NCI-H2081 treated with DMSO at 0.1 percent for 48 hours (cell line): ENCODE data around the gene MMP2.
A peak's percentile ranks its signal among the peaks of the same experiment; 100 is the strongest.

Experiments used
- DNase-seq: peaks from one replicate; lab custom pipeline; 2025; lab: John Stamatoyannopoulos, UW

The MMP2 gene

DNA sequence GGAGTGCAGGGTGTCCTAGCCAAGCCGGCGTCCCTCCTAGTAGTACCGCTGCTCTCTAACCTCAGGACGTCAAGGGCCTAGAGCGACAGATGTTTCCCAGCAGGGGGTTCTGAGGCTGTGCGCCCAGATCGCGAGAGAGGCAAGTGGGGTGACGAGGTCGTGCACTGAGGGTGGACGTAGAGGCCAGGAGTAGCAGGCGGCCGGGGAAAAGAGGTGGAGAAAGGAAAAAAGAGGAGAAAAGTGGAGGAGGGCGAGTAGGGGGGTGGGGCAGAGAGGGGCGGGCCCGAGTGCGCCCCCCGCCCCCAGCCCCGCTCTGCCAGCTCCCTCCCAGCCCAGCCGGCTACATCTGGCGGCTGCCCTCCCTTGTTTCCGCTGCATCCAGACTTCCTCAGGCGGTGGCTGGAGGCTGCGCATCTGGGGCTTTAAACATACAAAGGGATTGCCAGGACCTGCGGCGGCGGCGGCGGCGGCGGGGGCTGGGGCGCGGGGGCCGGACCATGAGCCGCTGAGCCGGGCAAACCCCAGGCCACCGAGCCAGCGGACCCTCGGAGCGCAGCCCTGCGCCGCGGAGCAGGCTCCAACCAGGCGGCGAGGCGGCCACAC lies at the start of gene MMP2:
Gene MMP2 (plus strand): TSS at position 372 of the 603 bp plus-strand sequence. CDS start 282 bp downstream, outside the sequence.
- DNase-seq: no peak

DNA sequence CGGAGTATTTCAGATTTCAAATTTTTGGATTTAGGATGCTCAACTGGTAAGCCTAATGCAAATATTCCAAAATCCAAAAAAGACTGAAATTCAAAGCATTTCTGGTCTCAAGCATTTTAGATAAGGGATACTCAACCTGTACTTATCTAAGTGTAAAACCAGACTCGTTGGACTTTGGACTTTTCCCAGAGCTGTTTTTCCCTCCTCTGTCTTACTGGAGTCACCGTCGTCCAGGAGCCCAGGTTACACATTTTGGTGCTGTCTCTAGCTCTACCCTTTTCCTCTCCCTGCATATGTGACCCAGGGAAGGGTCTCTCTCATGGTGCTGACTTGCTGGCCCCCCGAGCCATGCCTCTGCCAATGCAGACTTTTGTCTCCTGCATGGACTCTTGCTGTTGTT lies 46.0 kb upstream of the MMP2 start:
- DNase-seq: no peak

DNA sequence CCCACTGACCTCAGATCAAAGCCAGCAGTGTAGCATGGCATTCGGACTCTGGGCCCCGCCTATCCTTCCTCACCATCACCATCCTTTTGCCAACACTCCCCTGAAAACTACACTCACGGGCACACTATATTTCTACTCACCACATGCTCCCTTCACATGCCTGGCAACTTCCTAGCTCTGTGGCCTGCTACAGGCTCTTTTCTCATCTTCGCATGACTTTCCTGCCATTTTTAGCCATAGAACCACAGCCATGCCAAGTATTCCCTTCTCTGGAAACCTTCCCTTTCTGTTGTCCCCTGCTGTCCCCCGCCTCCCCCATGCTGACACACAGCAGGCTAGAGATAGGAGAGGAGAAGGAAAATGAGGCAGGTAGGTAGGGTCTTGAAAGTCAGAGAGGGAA lies 45.5 kb upstream of the MMP2 start:
- no peak for DNase-seq

DNA sequence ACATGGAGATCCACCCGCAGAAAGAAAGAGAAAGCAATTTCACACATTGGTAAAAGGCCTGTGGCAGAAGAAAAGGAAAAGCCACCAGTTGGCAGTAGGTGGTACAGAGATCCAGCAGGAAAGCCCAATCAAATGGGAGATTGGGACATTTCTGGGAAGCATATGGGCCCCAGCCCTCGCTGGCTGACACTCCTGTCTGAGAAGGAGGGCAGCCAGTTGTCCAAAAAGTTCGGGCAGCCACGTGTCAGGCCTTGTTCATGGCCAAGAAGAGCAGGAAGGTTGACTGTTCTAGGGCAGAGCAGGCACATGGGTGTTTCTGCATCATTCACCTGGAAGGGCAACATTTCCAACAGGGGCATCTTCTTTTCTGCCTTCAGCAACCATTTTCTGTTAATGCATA lies 45.0 kb upstream of the MMP2 start:
- DNase-seq: no peak

DNA sequence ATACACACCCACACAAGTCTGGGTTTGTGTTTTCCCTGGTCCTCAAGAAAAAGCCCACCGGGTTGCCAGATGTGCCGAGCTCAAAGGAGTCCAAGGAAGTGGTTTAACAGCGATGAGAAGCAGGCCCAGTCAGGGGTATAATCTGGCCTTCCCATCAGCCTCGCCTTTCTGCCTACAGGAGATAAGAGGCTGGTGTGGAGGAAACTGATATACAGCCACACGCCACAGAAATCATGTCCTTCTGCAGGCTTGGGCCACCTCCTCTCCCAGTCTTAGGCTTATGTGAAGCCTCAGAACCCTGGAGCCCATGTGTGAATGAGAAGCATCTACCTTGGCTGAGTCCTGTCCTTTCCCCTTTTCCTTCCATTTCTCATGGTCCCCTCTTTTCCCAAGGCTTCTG lies 43.6 kb upstream of the MMP2 start:
- DNase-seq: no peak

DNA sequence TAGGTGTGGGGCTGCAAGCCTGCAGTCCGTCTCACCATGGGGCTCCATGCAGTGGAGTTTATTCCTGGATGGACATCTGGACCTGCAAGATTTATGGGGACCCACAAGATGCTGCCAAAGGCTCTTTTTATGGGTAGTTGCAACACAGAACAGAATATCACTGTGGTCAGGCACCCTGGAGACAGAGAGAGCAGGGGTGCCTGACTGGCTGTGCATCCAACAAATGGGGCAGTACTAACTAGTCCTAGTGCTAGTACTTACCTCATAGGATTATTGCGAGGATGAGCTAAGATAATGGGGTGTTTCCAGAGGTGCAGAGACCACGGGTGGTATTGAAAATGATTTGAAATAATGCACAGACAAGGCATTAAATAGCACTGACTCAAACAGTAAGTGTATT lies 42.4 kb upstream of the MMP2 start:
- DNase-seq: no peak

DNA sequence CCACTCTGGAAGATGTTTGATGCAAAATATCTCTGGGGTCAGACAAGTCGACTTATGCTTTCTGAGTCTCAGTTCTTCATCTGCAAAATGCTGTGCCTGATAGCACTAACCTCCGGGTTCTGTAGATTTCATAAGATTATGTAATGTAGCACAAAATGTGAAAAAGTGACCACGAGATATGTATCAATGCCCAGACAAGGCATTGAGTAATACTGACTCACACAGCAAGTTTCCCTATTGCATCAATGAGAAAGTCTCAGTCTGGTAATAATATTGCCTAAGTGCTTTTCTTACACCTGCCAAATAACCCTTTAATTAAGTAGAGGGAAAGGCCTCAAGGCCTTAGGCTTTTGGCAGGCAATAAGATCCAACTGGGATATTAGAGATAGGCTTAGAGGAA lies 41.4 kb upstream of the MMP2 start:
- DNase-seq: no peak

DNA sequence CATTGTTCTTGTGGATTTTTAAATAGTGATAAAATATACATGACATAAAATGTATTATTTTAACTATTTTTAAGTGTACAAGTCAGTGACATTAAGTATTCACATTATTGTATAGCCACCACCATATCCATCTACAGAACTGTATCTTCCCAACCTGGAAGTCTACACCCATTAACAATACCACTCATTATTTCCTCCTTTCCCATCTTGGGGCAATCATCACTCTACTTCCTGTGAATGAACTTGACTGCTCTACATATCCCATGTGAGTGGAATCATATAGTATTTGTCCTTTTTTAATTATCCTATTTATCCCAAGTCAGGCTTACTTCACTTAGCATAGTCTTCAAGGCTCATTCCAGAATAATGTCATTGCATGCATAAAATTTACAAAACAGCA lies 40.7 kb upstream of the MMP2 start:
- DNase-seq: no peak

DNA sequence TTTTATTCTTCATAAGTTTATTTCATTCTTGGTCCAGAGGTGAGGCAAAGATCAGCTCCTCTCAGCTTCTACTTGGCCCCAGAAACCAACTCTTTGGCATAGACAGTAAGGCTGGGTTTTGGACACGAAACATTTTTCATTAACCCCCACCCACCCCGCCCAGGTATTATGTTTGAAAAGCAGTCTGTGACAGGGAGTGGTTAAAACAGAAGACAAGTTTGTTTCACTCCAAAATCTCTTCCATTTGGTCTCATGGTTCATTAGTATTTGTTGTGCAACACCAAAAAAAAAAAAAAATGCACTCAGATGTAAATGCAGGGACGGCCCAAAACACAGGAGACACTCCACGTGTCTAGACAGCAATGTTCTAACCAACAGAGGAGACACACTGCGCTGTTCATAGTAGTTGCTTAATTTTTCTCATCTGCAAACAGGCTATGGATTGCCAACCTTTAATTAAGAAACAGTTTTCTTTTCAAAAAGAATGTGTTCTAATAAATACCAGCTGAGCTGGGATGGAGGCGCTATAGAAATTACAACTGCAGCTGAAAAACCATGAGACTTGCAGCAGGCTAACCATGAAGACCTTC lies 39.8 kb upstream of the MMP2 start:
- no peak for DNase-seq

DNA sequence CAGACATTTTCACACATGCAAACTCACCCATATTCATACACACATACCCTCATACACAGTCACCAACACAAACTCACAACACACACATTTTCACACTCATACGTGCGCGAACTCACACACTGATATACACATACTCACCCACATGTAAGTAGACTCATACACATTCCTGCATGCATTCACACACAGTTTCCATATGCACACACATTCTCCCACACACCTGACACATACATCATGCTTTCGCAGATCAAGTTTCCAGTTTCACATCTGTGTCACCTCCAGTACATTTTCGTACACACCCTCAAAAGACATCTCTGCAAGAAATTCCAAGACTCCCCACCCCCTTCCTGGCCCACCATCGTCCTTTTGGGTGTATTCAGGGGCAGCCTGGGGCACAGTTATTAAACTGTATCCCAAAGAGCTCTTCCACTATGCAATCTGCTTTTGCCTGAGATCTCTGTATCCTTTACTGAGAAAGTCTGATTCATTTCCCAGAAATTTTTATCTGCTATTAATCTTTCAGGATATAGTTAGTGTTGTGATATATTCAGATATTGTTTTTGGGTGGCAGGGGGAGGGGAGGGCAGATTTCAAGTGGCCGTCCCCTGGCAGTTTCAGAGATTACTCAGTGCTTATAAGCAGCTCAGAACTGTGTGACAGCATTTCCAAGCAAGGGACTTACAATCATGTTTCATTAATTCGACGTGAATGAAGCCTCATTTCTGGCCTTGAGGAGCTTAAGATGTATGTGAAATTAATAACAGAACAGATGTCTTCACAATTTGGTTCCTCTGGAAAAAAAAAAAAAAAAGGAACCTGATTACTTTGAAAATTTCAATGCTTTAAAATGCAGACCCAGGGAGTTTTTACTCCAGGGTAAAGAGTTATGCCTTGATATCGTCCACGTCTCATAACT lies 35.3 kb upstream of the MMP2 start:
- DNase-seq: no peak

DNA sequence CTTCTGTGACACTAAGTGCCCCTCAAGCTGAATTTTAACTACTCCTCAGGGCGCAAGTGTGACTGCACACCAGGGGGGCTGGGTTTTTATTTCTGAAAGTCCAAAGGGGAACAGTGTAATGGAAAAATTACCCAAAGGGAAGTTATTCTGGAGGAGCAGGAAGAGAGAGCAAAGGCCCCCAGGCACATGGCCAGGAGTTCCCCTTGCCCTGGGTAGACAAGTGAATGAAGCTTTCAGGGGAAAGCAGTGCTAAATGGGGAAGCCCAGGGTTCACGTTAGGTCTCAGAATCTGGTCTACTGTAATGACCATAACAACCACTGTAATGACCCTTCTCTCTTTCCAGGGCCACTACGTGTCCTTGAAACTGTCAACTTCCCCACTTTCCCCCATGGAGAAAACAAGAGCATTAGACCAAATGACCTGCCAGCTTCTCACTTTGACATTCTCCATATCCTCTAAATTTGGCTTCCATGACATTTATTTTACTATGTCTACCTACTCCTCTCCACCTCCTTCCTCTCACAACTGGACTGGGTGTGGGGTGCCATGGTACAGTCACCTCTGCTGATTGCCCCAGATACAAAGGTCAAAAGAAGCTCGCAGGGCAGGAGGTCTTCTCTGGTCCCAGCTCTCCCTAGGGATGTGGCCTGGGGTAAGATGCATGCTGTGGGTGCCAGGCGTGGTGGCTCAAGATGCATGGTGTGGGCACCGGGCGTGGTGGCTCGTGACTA lies 34.1 kb upstream of the MMP2 start:
- no peak for DNase-seq

DNA sequence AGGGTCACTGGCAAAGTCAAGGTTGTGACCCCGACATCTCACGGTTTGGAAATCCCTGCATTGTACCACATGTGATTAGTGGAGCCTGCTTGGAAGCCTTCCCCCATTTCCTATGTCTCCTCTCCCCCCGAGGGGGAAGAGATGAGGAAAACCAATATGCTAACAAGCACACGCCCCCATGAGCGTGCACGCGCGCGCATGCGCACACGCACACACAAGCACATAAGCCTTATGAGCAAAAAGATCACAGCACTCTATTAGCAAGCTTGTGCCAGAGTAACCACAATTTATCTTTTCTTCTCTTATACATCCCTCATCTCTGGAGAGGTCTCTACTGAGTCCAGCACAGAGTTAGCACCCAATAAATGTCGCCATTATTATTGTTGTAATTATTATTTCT lies 31.8 kb upstream of the MMP2 start:
- no peak for DNase-seq

DNA sequence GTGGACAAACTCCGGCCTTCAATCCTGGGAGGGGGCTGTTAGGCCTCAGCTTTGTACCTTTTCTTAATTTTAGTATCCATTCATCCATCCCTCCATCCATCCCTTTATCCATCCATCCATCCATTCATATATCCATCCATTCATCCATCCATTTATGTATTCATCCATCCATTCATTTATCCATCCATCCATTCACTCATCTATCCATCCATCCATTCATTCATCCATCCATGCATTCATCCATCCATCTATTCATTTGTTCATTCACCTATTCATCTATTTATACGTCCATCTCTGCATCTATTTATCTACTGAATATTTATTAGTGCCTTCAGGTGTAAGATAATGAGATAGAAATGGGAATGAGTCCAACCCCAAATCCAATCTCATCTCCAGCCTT lies 26.0 kb upstream of the MMP2 start:
- DNase-seq: no peak

DNA sequence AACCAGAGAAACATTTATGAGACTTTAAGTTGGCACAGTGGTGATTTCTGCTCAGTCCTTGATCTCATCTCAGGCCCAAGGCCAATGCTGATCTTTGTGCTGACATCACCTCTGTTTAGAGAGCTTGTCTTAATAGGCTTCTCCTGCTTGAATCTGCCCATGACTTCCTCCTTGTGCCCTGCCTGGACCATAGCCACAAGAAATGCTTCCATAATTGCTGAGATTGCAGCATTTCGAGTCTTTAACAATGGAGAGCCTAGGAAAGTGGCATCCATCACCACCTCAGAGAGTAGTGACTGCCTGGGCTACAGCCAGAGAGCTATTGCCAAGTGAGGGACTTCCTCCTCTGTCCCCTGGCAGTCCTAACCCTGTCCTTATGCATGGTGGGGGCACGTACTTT lies 25.1 kb upstream of the MMP2 start:
- DNase-seq: no peak

DNA sequence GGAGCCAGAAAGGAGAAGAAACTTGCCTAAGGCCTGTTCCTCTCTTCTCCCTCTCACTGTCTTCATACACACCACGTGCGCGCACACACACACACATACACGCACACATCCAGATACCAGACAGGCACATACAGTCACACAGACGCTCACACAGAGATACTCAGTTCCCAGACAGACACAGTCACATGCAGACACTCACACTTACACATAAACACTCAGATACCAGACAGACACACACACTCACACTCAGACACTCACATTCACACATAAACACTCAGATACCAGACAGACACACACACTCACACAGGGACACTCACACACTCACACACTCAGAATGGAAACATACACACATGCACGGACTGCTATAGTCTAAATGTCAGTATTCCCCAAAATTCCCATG lies 24.1 kb upstream of the MMP2 start:
- DNase-seq: no peak

DNA sequence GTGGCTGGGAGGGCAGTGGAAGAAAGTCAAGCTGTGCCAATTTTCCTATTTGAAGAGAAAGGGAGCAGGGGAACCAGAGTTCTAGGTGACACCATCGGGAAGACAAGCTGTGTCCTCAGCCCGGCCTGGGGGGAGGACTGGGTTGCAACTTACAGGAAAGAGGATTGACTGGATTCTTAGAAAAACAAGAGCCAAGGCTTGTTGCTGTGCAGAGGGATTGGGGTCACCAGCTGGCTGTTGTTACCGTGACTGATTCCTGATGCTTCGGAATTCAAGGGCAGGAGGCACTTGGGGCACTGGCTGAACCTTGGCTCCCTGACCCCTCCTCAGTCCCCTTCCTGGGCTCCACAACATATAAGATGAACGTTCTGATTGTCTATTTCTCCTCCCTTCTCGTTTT lies 16.8 kb upstream of the MMP2 start:
- no peak for DNase-seq

DNA sequence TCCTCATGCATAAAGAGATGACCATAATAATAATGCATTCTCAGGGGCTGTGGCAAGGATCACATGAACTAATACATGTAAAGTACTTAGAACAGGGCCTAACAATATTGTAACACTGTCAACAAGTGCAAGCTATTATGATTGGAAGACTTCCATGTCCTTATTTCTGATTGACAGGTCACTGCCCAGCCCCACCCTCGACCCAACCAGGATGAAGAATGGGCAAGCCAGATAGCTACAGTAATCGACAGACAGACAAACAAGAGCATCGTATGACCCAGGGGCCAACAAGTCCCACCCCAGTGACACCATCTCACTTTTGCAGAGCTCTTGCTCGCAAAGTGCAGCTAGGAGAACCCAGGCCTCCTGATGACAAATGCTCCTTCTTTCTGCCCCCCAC lies 14.6 kb upstream of the MMP2 start:
- no peak for DNase-seq

DNA sequence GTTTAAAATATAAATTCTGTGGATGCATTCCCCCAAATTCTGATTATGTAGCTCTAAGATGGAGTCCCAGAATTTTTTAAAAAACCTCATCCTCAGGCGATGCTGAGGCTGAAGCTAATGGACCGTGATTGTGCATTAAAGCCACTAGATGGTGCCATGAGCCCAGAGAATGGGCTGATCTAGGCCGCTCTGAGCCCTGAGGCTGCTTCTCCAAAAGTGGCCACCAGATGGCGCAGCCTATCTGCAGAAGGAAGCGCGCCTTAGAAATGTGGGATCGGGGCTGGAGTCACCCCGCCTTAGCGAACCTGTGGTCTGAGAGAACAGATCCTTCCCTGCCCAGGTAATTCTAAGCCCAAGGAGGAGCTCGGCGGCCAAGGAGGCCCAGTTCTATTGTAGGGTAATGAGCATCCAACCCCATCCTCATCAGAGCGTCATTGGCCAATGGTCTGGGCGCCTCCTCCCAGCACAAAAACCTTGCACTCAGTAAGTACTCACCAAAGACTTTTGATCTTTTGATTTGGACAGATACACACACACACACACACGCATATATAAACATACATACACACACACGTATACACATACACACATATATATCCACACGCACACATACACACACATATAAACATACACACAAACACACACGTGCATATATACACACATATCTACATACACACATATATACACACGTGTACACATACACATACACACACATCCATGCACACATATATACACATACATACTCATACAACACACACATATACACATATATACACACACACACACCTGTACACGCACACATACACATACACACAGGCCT lies 13.7 kb upstream of the MMP2 start:
- peak; percentile 22 for DNase-seq

DNA sequence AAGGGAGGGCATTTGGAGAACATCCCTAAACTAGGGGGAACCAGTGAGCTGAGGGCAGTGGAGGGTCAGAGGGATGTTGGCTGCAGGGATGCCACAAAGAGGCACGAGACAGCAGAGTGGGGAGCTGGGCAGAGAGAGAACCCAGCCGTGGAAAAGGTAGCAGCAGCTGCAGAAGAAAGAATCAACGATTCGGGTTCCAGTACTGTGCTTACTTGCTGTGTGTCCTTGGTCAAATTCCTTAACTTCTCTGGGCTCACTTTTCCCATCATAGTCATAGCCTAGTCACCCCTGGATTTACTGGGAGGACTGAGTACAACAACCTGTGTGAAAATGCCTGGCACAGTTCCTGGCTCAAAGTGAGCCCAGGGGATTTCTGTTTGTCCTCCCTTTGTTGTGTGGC lies 12.8 kb upstream of the MMP2 start:
- no peak for DNase-seq

DNA sequence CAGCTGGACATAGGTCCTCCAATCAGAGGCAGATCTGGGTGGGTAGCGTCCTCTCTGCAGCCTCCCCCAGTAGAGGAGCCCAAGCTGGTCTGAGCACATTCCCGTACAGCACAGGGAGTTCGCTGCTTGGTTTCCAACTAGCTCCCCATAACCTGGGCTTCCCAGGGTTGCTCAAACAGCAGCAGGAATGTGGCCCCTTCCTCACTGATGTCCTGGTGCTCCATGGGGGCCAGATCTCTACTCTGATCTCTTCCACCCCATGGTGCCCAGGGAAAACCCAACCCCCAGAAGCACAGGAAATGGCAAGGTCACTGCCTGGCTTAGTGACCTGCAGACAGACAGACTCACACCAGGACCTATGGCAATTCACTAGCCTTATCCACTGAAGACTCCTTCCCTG lies 11.1 kb upstream of the MMP2 start:
- DNase-seq: no peak

DNA sequence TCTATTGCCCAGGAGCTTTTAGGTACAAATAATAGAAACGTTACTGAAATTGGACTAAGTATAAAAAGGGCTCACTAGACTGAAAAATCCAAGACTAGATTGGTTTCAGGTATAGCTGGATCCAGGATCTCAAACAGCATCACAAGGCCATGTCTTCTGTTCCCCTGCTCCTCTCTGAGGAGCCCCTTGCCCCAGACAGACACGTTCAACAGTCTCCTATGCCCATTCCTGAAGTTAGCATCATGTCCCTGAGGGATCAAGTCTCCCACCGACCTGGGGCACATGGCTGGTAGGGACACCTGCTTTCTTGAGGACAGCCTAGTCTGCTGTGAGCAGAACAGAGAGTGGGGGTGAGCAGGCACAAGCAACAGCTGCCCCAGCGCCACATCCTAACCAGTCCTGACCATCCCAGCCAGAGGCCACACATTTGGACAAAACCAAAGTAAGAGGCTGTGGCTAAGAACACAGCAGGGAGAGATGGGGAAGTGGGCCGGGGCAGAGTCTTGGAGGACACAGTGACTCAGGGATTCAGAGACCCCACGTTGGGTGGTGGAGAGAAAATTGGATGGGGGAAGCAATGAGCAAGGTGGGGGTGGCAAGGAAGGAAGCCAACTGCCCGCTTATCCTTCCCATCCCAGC lies 10.5 kb upstream of the MMP2 start:
- DNase-seq: no peak
